Right renal pelvis (tissue), 4 donors: ENCODE measurements around the gene SYNPO. TPM values are rescaled to one million over a fixed set of nuclear protein-coding genes. Genes with fewer than 3 reads are reported as not detected.

Experiments
- DNase-seq, 4 donors: peaks; one replicate each; pipeline ENCODE4 v3.0.0-alpha.2; 2013; ENCODE audit warnings: low read depth in 4 of 4, low spot score in 3 of 4, missing footprints in 1 of 4
- polyA plus RNA-seq, 4 donors: library from polyadenylated mRNA; unstranded; fragments of 120-200 nt; gene quantifications; one replicate each; pipeline ENCODE4 v1.2.1, GENCODE V29; 2013; ENCODE audit not compliant: insufficient read length in 4 of 4

The SYNPO gene
- polyA plus RNA-seq, 4 donors: 97.9 to 127 (median 110) TPM

- no peak for DNase-seq
These were observed 34.9 kb upstream of the SYNPO start for GRCh38 chr5:150605546-150605945.

- no peak for DNase-seq
These were observed 34.0 kb upstream of the SYNPO start for GRCh38 chr5:150606476-150606875.

GRCh38 chr5:150607105-150607504, 33.4 kb upstream of the SYNPO start:
- DNase-seq: no peak

- no peak for DNase-seq
These were observed 32.5 kb upstream of the SYNPO start for GRCh38 chr5:150607991-150608390.

- no peak for DNase-seq
These were observed 31.5 kb upstream of the SYNPO start for GRCh38 chr5:150608991-150609390.

GRCh38 chr5:150609843-150610584, 30.4 kb upstream of the SYNPO start:
- DNase-seq: no peak

GRCh38 chr5:150611026-150611425, 29.4 kb upstream of the SYNPO start:
- DNase-seq: no peak

- DNase-seq: no peak
These were observed 28.1 kb upstream of the SYNPO start for GRCh38 chr5:150612405-150612804.

GRCh38 chr5:150612905-150613670, 27.4 kb upstream of the SYNPO start:
- no peak for DNase-seq

- DNase-seq: no peak
These were observed 26.3 kb upstream of the SYNPO start for GRCh38 chr5:150613991-150614660.

- no peak for DNase-seq
These were observed 25.8 kb upstream of the SYNPO start for GRCh38 chr5:150614661-150615060.

GRCh38 chr5:150615141-150615699, 25.2 kb upstream of the SYNPO start:
- DNase-seq: no peak

- DNase-seq: no peak
These were observed 24.4 kb upstream of the SYNPO start for GRCh38 chr5:150616024-150616470.

GRCh38 chr5:150616506-150616905, 24.0 kb upstream of the SYNPO start:
- DNase-seq: no peak

GRCh38 chr5:150618163-150618562, 22.3 kb upstream of the SYNPO start:
- DNase-seq: no peak

GRCh38 chr5:150618588-150619281, 21.7 kb upstream of the SYNPO start:
- DNase-seq: no peak

- no peak for DNase-seq
These were observed 20.9 kb upstream of the SYNPO start for GRCh38 chr5:150619359-150620230.

- DNase-seq: no peak
These were observed 19.2 kb upstream of the SYNPO start for GRCh38 chr5:150621301-150621700.

GRCh38 chr5:150622157-150622556, 18.3 kb upstream of the SYNPO start:
- no peak for DNase-seq
